Upper lobe of left lung (tissue), 6 donors: Measurements from ENCODE around the gene CSF2. TPM values are rescaled to one million over a fixed set of nuclear protein-coding genes. Genes with fewer than 3 reads are reported as not detected.

Experiments
- ATAC-seq, 2 donors: fragments of 200-7000 bp; cut with Tn5 transposase; one replicate each; pipeline ENCODE4 v1.9.1; 2022; ENCODE audit warnings: mild to moderate bottlenecking in 2 of 2, moderate library complexity in 2 of 2; ENCODE audit not compliant: low FRiP score in 2 of 2
- DNase-seq, 2 donors: peaks; one replicate each; pipeline ENCODE4 v3.0.0-alpha.2; 2019 to 2020
- H3K27ac ChIP-seq, 4 donors: fragments of 200-600 bp; sonication (generic); one replicate each; pipeline ENCODE4 v1.5.1; 2016 to 2019
- H3K27me3 ChIP-seq, 4 donors: fragments of 200-600 bp; sonication (generic); one replicate each; pipeline ENCODE4 v1.5.1; 2017 to 2019
- H3K36me3 ChIP-seq, 4 donors: fragments of 200-600 bp; sonication (generic); one replicate each; pipeline ENCODE4 v1.5.1; 2016 to 2019
- H3K4me1 ChIP-seq, 4 donors: fragments of 200-600 bp; sonication (generic); one replicate each; pipeline ENCODE4 v1.5.1; 2018 to 2019
- H3K4me3 ChIP-seq, 4 donors: fragments of 200-600 bp; sonication (generic); one replicate each; pipeline ENCODE4 v1.5.1; 2017 to 2019; ENCODE audit warnings: mild to moderate bottlenecking in 2 of 4, moderate library complexity in 1 of 4
- H3K9me3 ChIP-seq, 4 donors: fragments of 200-600 bp; sonication (generic); one replicate each; pipeline ENCODE4 v1.5.1; 2018 to 2019
- EP300 ChIP-seq, 4 donors: sonication (generic); formaldehyde crosslinking; IDR thresholded peaks; one replicate each; pipeline ENCODE4 v1.5.1; 2017; ENCODE audit warnings: antibody characterized with exemption in 4 of 4, control low read depth in 2 of 4
- POLR2A ChIP-seq, 4 donors: fragments of 450-650 bp; IDR thresholded peaks; one replicate each; pipeline ENCODE4 v1.5.1; 2016 to 2017; ENCODE audit warnings: antibody characterized with exemption in 4 of 4, mild to moderate bottlenecking in 2 of 4
- POLR2AphosphoS5 ChIP-seq, 2 donors: sonication (generic); formaldehyde crosslinking; IDR thresholded peaks; one replicate each; pipeline ENCODE4 v1.5.1; 2017; ENCODE audit warnings: antibody characterized with exemption in 2 of 2
- WGBS, 2 donors: methylation state at CpG; one replicate each; pipeline ENCODE4 v1.1.5; 2017 to 2018; 5-methylcytosine and 5-hydroxymethylcytosine counted together
- total RNA-seq, 6 donors: library from RNA; depleted of rRNA in 4 of 6; stranded (reverse); fragments of >200 nt in 4 of 6; gene quantifications; one replicate each; pipeline versions ENCODE4 v1.1.0 to v1.2.1, GENCODE V29; 2016 to 2021
- TF ChIP-seq, protein P1 (sequence below), 6 experiments: fragments of 450-650 bp in 4 of 6; fragments of 200-600 bp in 2 of 6; sonication (generic) in 2 of 6; IDR thresholded peaks; one replicate each; pipeline ENCODE4 v1.5.1; 2016 to 2019; ENCODE audit warnings: antibody characterized with exemption in 6 of 6
- donor health status: DM: no; HTN: no; CAD: no; lungs with moderate emphysema.
- donor health status: DM: no; HTN: yes; CAD: no; lungs with severe emphysema.

Gene CSF2
- total RNA-seq, 6 donors from 2014 or later = 3.9 to 10.0 (median 4.4) TPM; not detected in 1

GRCh38 chr5:132056610-132057497 lies 16.7 kb upstream of the CSF2 start:
- DNase-seq (no peak), ATAC-seq (no peak)
- no peaks in the 10 kb centered on the region for H3K36me3 ChIP-seq
- no peak overlapping the region for H3K4me3 ChIP-seq
- H3K27me3 ChIP-seq = no peaks in the 10 kb centered on the region
- H3K9me3 ChIP-seq = no peaks in the 10 kb centered on the region
- 91 to 93% methylated on average over 13 to 14 of the region's 14 CpGs for WGBS, 2 donors
- H3K27ac ChIP-seq = no peak overlapping the region
- TF ChIP-seq EP300 (IDR thresholded peaks at IDR 0.05) (no peak), POLR2AphosphoS5 (IDR thresholded peaks at IDR 0.05) (no peak), POLR2A (IDR thresholded peaks at IDR 0.05) (no peak)
- TF ChIP-seq, protein P1, sequence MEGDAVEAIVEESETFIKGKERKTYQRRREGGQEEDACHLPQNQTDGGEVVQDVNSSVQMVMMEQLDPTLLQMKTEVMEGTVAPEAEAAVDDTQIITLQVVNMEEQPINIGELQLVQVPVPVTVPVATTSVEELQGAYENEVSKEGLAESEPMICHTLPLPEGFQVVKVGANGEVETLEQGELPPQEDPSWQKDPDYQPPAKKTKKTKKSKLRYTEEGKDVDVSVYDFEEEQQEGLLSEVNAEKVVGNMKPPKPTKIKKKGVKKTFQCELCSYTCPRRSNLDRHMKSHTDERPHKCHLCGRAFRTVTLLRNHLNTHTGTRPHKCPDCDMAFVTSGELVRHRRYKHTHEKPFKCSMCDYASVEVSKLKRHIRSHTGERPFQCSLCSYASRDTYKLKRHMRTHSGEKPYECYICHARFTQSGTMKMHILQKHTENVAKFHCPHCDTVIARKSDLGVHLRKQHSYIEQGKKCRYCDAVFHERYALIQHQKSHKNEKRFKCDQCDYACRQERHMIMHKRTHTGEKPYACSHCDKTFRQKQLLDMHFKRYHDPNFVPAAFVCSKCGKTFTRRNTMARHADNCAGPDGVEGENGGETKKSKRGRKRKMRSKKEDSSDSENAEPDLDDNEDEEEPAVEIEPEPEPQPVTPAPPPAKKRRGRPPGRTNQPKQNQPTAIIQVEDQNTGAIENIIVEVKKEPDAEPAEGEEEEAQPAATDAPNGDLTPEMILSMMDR (IDR thresholded peaks at IDR 0.05) = no peak
- H3K4me1 ChIP-seq = no peaks in the 10 kb centered on the region

DNA sequence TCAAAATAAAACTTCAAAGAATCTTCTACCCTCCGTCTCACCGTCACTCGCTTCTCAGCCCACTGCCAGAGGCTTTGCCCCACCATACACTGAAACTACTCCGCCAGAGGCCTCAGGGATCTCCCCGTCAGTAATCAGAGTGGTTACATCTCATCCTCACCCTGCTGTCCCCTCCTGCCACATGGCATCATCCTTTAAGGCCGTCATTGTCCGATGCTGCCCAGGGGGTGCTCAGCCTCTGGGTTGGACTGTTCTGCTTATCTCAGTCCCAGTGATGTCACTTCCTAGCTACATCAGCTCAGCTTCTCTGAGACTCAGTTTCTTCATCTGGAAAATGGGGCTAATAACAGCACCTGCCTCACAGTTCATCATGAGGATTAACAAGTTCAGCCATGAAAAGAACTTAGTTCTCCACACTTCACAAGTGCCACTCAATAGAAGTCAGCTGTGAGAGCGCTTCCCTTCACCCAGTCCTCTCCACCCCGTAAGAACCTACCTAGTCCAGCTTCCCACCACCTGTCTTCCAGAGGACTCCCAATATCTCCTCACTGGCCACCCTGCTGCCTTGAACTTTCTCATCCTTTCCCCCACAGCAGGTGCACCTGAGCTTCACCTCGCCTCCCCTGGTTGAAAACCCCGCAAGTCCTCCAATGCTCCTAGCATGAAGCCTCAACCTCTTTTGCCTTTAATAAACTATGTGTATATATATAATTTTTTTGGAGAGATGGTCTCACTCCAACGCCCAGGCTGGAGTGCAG lies 15.9 kb upstream of the CSF2 start:
- ATAC-seq (no peak), DNase-seq (no peak)
- Histone ChIP-seq H3K27ac (no peak overlapping the region), H3K36me3 (no peaks in the 10 kb centered on the region), H3K27me3 (no peaks in the 10 kb centered on the region), H3K9me3 (no peaks in the 10 kb centered on the region), H3K4me3 (no peak overlapping the region), H3K4me1 (no peaks in the 10 kb centered on the region)
- no peak for TF ChIP-seq EP300 (IDR thresholded peaks at IDR 0.05)
- TF ChIP-seq, protein P1 (IDR thresholded peaks at IDR 0.05) = no peak
- no peak for TF ChIP-seq POLR2AphosphoS5 (IDR thresholded peaks at IDR 0.05)
- TF ChIP-seq POLR2A (IDR thresholded peaks at IDR 0.05) = no peak
- WGBS, 2 donors = 87 to 92% methylated on average over 12 of the region's 12 CpGs

DNA sequence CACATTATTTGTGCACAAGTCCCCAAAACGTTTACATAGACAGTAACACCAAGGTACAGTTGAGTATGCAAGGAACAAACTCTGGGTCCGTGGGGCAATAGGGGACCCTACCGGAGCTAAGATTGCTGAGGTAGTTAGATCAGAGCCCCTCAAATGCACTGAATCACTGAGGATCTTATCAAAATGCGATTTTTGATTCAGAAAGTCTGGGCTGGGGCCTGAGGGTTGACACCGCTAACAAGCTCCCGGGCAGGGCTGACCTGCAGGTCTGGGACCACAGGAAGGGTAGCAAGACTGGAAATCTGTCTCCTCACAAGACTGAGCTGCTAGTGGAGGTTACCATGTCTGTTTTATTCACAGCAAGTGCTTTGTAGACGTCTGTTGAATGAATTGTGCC lies 14.9 kb upstream of the CSF2 start:
- ATAC-seq (no peak), DNase-seq (no peak)
- no peaks in the 10 kb centered on the region for H3K36me3 ChIP-seq
- no peak overlapping the region for H3K27ac ChIP-seq
- 89 to 93% methylated on average over 7 of the region's 7 CpGs for WGBS, 2 donors
- no peaks in the 10 kb centered on the region for H3K9me3 ChIP-seq
- H3K4me1 ChIP-seq = no peaks in the 10 kb centered on the region
- H3K27me3 ChIP-seq = no peaks in the 10 kb centered on the region
- no peak overlapping the region for H3K4me3 ChIP-seq
- no peak for TF ChIP-seq POLR2A (IDR thresholded peaks at IDR 0.05)

- Histone ChIP-seq H3K27me3 (no peaks in the 10 kb centered on the region), H3K36me3 (no peaks in the 10 kb centered on the region), H3K4me1 (no peaks in the 10 kb centered on the region), H3K4me3 (no peak overlapping the region), H3K9me3 (no peaks in the 10 kb centered on the region), H3K27ac (no peak overlapping the region)
- no peak for ATAC-seq
- no peak for DNase-seq
- no peak for TF ChIP-seq EP300 (IDR thresholded peaks at IDR 0.05)
- TF ChIP-seq, protein P1 (IDR thresholded peaks at IDR 0.05) = no peak
- 92% methylated on average over 8 to 9 of the region's 9 CpGs for WGBS, 2 donors
Measured at GRCh38 chr5:132059043-132059695, 14.4 kb upstream of the CSF2 start.
